HEK293T (cell line): ENCODE data around the gene HSD3B2.

Experiments used
- BHLHE40 ChIP-seq: fragments of 450-650 bp; IDR thresholded peaks from 2 replicates; pipeline ENCODE4 v1.6.1; 2016; ENCODE audit warnings: mild to moderate bottlenecking, moderate library complexity, borderline replicate concordance
- ELF4 ChIP-seq: fragments of 450-650 bp; IDR thresholded peaks from 2 replicates; pipeline ENCODE4 v1.6.1; 2017; ENCODE audit warnings: antibody characterized with exemption
- FOXA1 ChIP-seq: fragments of 450-650 bp; IDR thresholded peaks from 2 replicates; pipeline ENCODE4 v1.6.1; 2016; ENCODE audit warnings: mild to moderate bottlenecking
- FOXK2 ChIP-seq: fragments of 450-650 bp; IDR thresholded peaks from 2 replicates; pipeline ENCODE4 v1.6.1; 2016; ENCODE audit warnings: mild to moderate bottlenecking
- FOXM1 ChIP-seq: fragments of 450-650 bp; IDR thresholded peaks from 2 replicates; pipeline ENCODE4 v1.6.1; 2017; ENCODE audit warnings: mild to moderate bottlenecking, borderline replicate concordance
- HDGF ChIP-seq: fragments of 450-650 bp; IDR thresholded peaks from 2 replicates; pipeline ENCODE4 v1.6.1; 2017; ENCODE audit warnings: antibody characterized with exemption, borderline replicate concordance
- L3MBTL2 ChIP-seq: fragments of 450-650 bp; conservative IDR thresholded peaks from 2 replicates; pipeline ENCODE4 v1.6.1; 2016; ENCODE audit warnings: mild to moderate bottlenecking
- NFRKB ChIP-seq: fragments of 450-650 bp; IDR thresholded peaks from 2 replicates; pipeline ENCODE4 v1.6.1; 2016; ENCODE audit warnings: mild to moderate bottlenecking, moderate library complexity
- SUZ12 ChIP-seq: fragments of 450-650 bp; IDR thresholded peaks from 2 replicates; pipeline ENCODE4 v1.6.1; 2016; ENCODE audit warnings: mild to moderate bottlenecking
- ZNF384 ChIP-seq: fragments of 450-650 bp; IDR thresholded peaks from 2 replicates; pipeline ENCODE4 v1.6.1; 2016
- TF ChIP-seq, protein P1 (sequence below): fragments of 450-650 bp; IDR thresholded peaks from 2 replicates; pipeline ENCODE4 v1.6.1; 2016

DNA sequence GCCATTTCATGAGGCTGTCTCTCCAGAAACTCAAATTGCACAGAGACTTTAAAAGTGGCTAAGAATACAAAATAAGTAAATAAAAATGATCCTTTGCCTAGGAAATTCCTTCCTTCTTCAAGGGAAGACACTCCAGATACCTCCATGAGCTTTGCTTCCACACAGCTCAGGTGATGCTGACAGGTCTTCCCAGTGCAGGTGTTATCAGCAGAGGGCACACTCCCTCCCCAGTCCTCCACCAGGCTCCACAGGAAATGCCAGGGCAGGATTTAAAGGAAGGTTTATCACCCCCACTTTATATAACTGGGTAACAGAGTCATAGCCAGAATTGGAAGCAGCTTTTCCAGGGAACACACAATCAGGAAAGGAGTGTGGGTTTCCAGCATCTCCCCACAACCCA, 5.7 kb downstream of the HSD3B2 start:
- TF ChIP-seq FOXM1 = no peak
- TF ChIP-seq ELF4 = no peak
- no peak for TF ChIP-seq HDGF
- TF ChIP-seq, protein P1, sequence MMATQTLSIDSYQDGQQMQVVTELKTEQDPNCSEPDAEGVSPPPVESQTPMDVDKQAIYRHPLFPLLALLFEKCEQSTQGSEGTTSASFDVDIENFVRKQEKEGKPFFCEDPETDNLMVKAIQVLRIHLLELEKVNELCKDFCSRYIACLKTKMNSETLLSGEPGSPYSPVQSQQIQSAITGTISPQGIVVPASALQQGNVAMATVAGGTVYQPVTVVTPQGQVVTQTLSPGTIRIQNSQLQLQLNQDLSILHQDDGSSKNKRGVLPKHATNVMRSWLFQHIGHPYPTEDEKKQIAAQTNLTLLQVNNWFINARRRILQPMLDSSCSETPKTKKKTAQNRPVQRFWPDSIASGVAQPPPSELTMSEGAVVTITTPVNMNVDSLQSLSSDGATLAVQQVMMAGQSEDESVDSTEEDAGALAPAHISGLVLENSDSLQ = no peak
- TF ChIP-seq BHLHE40 = no peak
- no peak for TF ChIP-seq L3MBTL2
- no peak for TF ChIP-seq SUZ12
- no peak for TF ChIP-seq FOXA1
- no peak for TF ChIP-seq FOXK2
- no peak for TF ChIP-seq ZNF384
- no peak for TF ChIP-seq NFRKB
